ENCODE results near the gene PODXL. TPM values are rescaled to one million over a fixed set of nuclear protein-coding genes. Genes with fewer than 3 reads are reported as not detected.

The PODXL gene
- polyA plus RNA-seq, 1 donor from 2014 or later = 4.5 TPM

- Histone ChIP-seq H3K27ac (ENCODE audit: low read length) (no peak overlapping the region), H3K36me3 (ENCODE audit: insufficient read depth, low read length) (no peaks in the 10 kb centered on the region), H3K9me2 (ENCODE audit: insufficient read depth, low read length) (no peaks in the 10 kb centered on the region), H3K4me3 (ENCODE audit: low read length) (no peak overlapping the region), H3K9ac (ENCODE audit: low read length) (no peak overlapping the region), H3K4me2 (ENCODE audit: low read length) (no peak overlapping the region), H3K79me2 (replicated peaks; ENCODE audit: insufficient read depth, low read length) (no peaks in the 10 kb centered on the region), H3K27me3 (ENCODE audit: insufficient read depth, low read depth, low read length) (no peaks in the 10 kb centered on the region), H4K20me1 (ENCODE audit: insufficient read depth) (no peaks in the 10 kb centered on the region), H3K9me3 (ENCODE audit: low read length) (no peaks in the 10 kb centered on the region), H3F3A (ENCODE audit: insufficient read depth, low read length, poor library complexity, severe bottlenecking) (no peaks in the 10 kb centered on the region), H2AFZ (ENCODE audit: low read depth, low read length) (no peak overlapping the region)
- TF ChIP-seq RAD21 (conservative IDR thresholded peaks at IDR 0.05) = no peak
- no peak for TF ChIP-seq EZH2 (IDR thresholded peaks at IDR 0.05; ENCODE audit: borderline replicate concordance, insufficient read depth, low read length, poor library complexity, severe bottlenecking)
- TF ChIP-seq EP300 (conservative IDR thresholded peaks at IDR 0.05; ENCODE audit: poor library complexity, severe bottlenecking) = no peak
- TF ChIP-seq MXI1 (conservative IDR thresholded peaks at IDR 0.05; ENCODE audit: poor library complexity, severe bottlenecking) = no peak
- TF ChIP-seq REST (IDR thresholded peaks at IDR 0.05; ENCODE audit: borderline replicate concordance) = no peak
- TF ChIP-seq CTCF (IDR thresholded peaks at IDR 0.05; ENCODE audit: poor library complexity, severe bottlenecking) = no peak
- no peak for TF ChIP-seq TAF1 (IDR thresholded peaks at IDR 0.05; ENCODE audit: low read depth)
Observed at GRCh38 chr7:131527456-131527855, 29.0 kb downstream of the PODXL start.

- Histone ChIP-seq H3K9me2 (ENCODE audit: insufficient read depth, low read length) (no peaks in the 10 kb centered on the region), H3K27ac (ENCODE audit: low read length) (no peak overlapping the region), H2AFZ (ENCODE audit: low read depth, low read length) (no peak overlapping the region), H3K36me3 (ENCODE audit: insufficient read depth, low read length) (no peaks in the 10 kb centered on the region), H3F3A (ENCODE audit: insufficient read depth, low read length, poor library complexity, severe bottlenecking) (no peaks in the 10 kb centered on the region), H3K79me2 (replicated peaks; ENCODE audit: insufficient read depth, low read length) (no peaks in the 10 kb centered on the region), H3K9ac (ENCODE audit: low read length) (no peak overlapping the region), H3K4me3 (ENCODE audit: low read length) (no peak overlapping the region), H3K9me3 (ENCODE audit: low read length) (no peaks in the 10 kb centered on the region), H3K27me3 (ENCODE audit: insufficient read depth, low read depth, low read length) (no peaks in the 10 kb centered on the region), H3K4me2 (ENCODE audit: low read length) (no peak overlapping the region), H4K20me1 (ENCODE audit: insufficient read depth) (no peaks in the 10 kb centered on the region)
- TF ChIP-seq SMC3 (conservative IDR thresholded peaks at IDR 0.05; ENCODE audit: poor library complexity) (no peak), CTCF (IDR thresholded peaks at IDR 0.05; ENCODE audit: poor library complexity, severe bottlenecking) (no peak), POLR2AphosphoS5 (IDR thresholded peaks at IDR 0.05) (no peak), REST (IDR thresholded peaks at IDR 0.05; ENCODE audit: borderline replicate concordance) (no peak), MXI1 (conservative IDR thresholded peaks at IDR 0.05; ENCODE audit: poor library complexity, severe bottlenecking) (no peak), TAF1 (IDR thresholded peaks at IDR 0.05; ENCODE audit: low read depth) (no peak), EP300 (conservative IDR thresholded peaks at IDR 0.05; ENCODE audit: poor library complexity, severe bottlenecking) (no peak), EZH2 (IDR thresholded peaks at IDR 0.05; ENCODE audit: borderline replicate concordance, insufficient read depth, low read length, poor library complexity, severe bottlenecking) (no peak), RAD21 (conservative IDR thresholded peaks at IDR 0.05) (no peak)
Observed at GRCh38 chr7:131525820-131526219, 30.6 kb downstream of the PODXL start.

Data from neural cell (in vitro differentiated cells).